GM19043 (cell line): Measurements from ENCODE around the gene FXYD3.

Experiments used
- ATAC-seq: cut with Tn5 transposase; IDR thresholded peaks from one replicate; pipeline ENCODE4 v1.9.1; 2021; ENCODE audit warnings: low read depth; ENCODE audit not compliant: unreplicated experiment

FXYD3 gene

GRCh38 chr19:35115177-35115951, at the start of gene FXYD3:
Gene FXYD3 (plus strand): TSS chr19:35115823. CDS start chr19:35119377, 3,554 bp downstream.
- no peak for ATAC-seq

GRCh38 chr19:35066121-35066520, 49.5 kb upstream of the FXYD3 start:
- ATAC-seq: no peak

- ATAC-seq: peak; percentile 77
These were observed 48.7 kb upstream of the FXYD3 start for GRCh38 chr19:35066691-35067563.

GRCh38 chr19:35068941-35069634, 46.5 kb upstream of the FXYD3 start:
- no peak for ATAC-seq

- no peak for ATAC-seq
These were observed 45.9 kb upstream of the FXYD3 start for GRCh38 chr19:35069696-35070095.

GRCh38 chr19:35070471-35070870, 45.2 kb upstream of the FXYD3 start:
- no peak for ATAC-seq

- no peak for ATAC-seq
These were observed 42.1 kb upstream of the FXYD3 start for GRCh38 chr19:35073516-35073915.

- no peak for ATAC-seq
These were observed 41.7 kb upstream of the FXYD3 start for GRCh38 chr19:35073941-35074340.

- ATAC-seq: no peak
These were observed 41.0 kb upstream of the FXYD3 start for GRCh38 chr19:35074426-35075201.

GRCh38 chr19:35075202-35076025, 40.2 kb upstream of the FXYD3 start:
- no peak for ATAC-seq

GRCh38 chr19:35076026-35076370, 39.6 kb upstream of the FXYD3 start:
- ATAC-seq: no peak

GRCh38 chr19:35076657-35077056, 39.0 kb upstream of the FXYD3 start:
- ATAC-seq: no peak

- ATAC-seq: no peak
These were observed 38.0 kb upstream of the FXYD3 start for GRCh38 chr19:35077411-35078223.

GRCh38 chr19:35079826-35080225, 35.8 kb upstream of the FXYD3 start:
- no peak for ATAC-seq

GRCh38 chr19:35080613-35081170, 34.9 kb upstream of the FXYD3 start:
- ATAC-seq: no peak

GRCh38 chr19:35081201-35081600, 34.4 kb upstream of the FXYD3 start:
- no peak for ATAC-seq

- ATAC-seq: no peak
These were observed 31.7 kb upstream of the FXYD3 start for GRCh38 chr19:35083691-35084508.

GRCh38 chr19:35084509-35084762, 31.2 kb upstream of the FXYD3 start:
- ATAC-seq: no peak
